Umbilical cord (tissue), 2 donors: ENCODE measurements around the gene YEATS2. TPM values are rescaled to one million over a fixed set of nuclear protein-coding genes. Genes with fewer than 3 reads are reported as not detected.

Source experiments
- DNase-seq: peaks from one replicate; pipeline ENCODE4 v3.0.0-alpha.2; 2015; ENCODE audit warnings: low spot score
- total RNA-seq: library from RNA; depleted of rRNA; stranded (reverse); fragments of >200 nt; gene quantifications from one replicate; pipeline ENCODE4 v1.2.3, GENCODE V29; 2014; ENCODE audit warnings: low replicate concordance; ENCODE audit not compliant: insufficient read depth

YEATS2 gene
- total RNA-seq, 1 donor from 2014 or later = 25.3 TPM

DNA sequence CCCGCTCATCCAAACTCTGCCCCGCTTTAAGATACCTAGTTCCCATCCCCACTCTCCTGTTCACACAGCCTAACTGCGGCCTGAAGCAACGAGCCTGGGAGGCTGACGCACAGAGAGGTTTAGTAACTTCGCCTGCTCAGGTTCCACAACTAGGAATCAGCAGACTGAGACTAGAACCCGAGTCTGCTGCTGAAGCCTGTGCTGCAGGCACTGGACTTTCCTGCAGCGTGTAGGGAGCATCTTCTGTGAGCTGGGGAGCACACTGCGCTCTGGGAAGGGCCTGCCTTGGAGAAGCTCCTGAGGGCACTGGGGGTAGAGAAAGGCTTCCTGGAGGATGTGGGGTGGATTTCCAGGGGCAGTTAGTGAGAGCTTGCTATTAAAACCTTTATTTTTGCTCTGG is 132.6 kb downstream of the YEATS2 start:
- DNase-seq = no peak

- DNase-seq = no peak
Observed at GRCh38 chr3:183833516-183833915, 135.9 kb downstream of the YEATS2 start.

DNA sequence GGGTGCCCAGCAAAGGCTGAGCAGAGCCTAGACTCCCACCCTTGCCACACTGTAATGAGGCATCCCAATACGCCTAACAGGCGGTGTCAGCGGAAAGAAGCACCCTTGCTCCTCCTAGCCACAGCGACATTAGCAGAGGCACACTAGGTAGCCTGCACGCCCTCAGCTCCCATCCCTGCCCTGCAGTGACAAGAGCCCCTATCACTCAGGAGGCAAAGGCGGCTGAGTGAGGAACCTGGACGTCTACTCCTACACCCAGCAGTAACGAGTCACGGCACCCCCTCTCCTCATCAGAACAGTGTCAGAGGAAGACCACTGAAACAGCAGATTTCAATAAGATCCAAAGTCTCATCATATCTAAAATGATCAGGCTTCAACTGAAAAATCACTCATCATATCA is 139.8 kb downstream of the YEATS2 start:
- DNase-seq = no peak

DNA sequence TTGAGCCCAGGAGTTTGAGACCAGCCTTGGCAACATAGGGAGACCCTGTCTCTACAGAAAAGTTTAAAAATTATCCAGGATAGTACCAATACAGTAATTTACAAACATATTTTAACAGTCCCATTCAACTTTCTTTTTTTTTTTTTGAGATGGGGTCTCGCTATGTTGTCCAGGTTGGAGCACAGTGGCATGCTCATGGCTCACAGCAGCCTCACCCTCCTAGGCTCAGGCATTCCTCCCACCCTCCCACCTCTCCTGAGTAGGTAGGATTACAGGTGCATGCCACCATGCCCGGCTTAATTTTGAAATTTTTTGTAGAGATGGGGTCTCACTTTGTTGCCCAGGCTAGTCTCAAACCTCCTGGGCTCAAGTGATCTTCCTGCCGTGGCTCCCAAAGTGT is 140.3 kb downstream of the YEATS2 start:
- no peak for DNase-seq

GRCh38 chr3:183839751-183840150 is 142.2 kb downstream of the YEATS2 start:
- DNase-seq = no peak

- DNase-seq = peak; percentile 40
Observed at GRCh38 chr3:183844606-183845005, 147.0 kb downstream of the YEATS2 start.

DNA sequence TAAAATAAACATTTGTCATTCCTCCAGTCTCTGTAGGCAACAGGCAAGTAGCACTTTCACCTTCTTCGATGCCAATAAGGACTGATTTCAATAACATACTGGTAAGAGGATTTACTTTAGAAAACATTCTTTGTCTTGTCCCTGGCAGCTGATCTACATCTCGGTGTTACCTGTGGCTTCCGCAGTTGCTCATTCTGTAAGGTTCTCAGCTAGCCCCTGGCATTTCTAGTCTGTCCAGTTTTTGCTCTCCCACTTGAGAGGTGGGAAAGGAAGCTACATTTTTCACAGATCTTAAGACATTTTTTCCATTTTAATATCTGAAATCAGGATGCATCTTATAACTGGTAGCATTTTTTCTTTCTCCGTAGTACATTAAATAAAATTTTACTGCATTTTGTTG is 147.5 kb downstream of the YEATS2 start:
- peak; percentile 35 for DNase-seq

GRCh38 chr3:183845608-183846288 is 148.2 kb downstream of the YEATS2 start:
- no peak for DNase-seq

DNA sequence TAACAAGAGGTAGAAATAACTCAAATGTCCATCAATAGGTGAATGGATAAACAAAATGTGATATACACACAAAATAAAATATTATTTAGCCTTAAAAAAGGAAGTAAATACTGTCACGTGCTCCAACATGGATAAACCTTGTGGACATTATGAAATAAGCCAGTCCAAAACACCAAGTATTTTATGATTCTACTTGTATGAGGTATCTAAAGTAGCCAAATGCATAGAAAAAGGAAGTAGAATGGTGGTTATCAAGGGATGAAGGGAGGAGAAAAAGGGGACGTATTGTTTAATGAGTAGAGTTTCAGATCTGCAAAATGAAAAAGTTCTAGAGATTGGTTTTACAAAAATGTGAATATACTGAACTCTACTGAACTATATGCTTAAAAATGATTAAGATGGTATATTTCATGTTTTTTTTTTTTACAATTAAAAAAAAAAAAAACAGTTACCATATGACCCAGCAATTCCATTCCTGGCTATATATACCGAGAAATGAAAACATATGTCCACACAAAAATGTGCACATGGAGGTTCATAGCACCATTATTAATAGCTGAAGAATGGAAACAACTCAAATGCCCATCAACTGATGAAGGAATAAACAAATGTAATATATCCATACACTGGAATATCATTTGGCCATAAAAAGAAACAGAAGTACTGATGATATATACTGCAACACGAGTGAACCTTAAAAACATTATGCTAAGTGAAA is 156.9 kb downstream of the YEATS2 start:
- DNase-seq = no peak

- no peak for DNase-seq
Observed at GRCh38 chr3:183857863-183858262, 160.3 kb downstream of the YEATS2 start.

Other genes with a start within 250 kb of the YEATS2 start
- 4.3 TPM for gene KLHL6, start 142.1 kb upstream of the YEATS2 start, total RNA-seq
- gene KLHL24, start 62.2 kb upstream of the YEATS2 start, total RNA-seq = 98.5 TPM
- gene MAP6D1, start 127.8 kb downstream of the YEATS2 start, total RNA-seq = 5.8 TPM
- gene PARL, start 187.1 kb downstream of the YEATS2 start, total RNA-seq = 50.1 TPM